ENCODE data around the gene CSNK1D. TPM values are rescaled to one million over a fixed set of nuclear protein-coding genes. Genes with fewer than 3 reads are reported as not detected.
"Not testable (repeated sequence)": the region's sequence is repeated elsewhere in the genome, so short reads cannot be mapped to it uniquely, and the experiment has no call there.

The CSNK1D gene
- total and polyA plus RNA-seq, 8 donors: 47.1 to 107 (median 66.0) TPM

GRCh38 chr17:82262344-82262743 is 11.2 kb downstream of the CSNK1D start:
- Histone ChIP-seq H3K27me3 (no peaks in the 10 kb centered on the region), H3K36me3 (peaks cover 0 to 69% (median 0%) of the 10 kb centered on the region in 3 donors), H3K4me3 (no peak overlapping the region), H3K27ac (no peak overlapping the region), H3K9me3 (no peaks in the 10 kb centered on the region), H3K4me1 (peaks cover 11 to 19% (median 13%) of the 10 kb centered on the region in 3 donors)
- intact Hi-C loops (cut with DNase I): no loop called here
- no peak for ATAC-seq
- no peak for FAIRE-seq
- DNase-seq: no peak
- no peak for TF ChIP-seq CTCF (IDR thresholded peaks at IDR 0.05)
- 66 to 72% methylated on average over 4 of the region's 4 CpGs for WGBS, 2 donors

DNA sequence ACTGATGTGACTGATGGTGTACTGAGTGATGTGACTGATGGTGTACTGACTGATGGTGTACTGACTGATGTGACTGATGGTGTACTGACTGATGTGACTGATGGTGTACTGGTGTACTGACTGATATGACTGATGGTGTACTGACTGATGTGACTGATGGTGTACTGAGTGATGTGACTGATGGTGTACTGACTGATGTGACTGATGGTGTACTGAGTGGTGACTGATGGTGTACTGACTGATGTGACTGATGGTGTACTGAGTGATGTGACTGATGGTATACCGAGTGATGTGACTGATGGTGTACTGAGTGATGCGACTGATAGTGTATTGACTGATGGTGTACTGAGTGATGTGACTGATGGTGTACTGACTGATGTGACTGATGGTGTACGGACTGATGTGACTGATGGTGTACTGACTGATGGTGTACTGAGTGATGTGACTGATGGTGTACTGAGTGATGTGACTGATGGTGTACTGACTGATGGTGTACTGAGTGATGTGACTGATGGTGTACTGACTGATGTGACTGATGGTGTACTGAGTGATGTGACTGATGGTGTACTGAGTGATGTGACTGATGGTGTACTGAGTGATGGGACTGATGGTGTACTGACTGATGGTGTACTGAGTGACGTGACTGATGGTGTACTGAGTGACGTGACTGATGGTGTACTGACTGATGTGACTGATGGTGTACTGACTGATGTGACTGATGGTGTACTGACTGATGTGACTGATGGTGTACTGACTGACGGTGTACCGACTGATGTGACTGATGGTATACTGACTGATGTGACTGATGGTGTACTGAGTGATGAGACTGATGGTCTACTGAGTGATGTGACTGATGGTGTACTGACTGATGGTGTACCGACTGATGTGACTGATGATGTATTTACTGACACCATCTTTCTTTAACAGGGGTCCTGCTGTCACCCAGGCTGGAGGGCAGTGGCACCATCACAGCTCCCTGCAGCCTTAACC is 13.2 kb downstream of the CSNK1D start:
- H3K4me3 ChIP-seq; H3K9me3 ChIP-seq; ATAC-seq; H3K4me1 ChIP-seq; H3K27me3 ChIP-seq; DNase-seq; FAIRE-seq; intact Hi-C loops (cut with DNase I); H3K27ac ChIP-seq: not testable (repeated sequence)
- H3K36me3 ChIP-seq: peaks cover 0 to 71% (median 0%) of the 10 kb centered on the region in 3 donors
- WGBS, 2 donors: 90% methylated on average over 8 of the region's 8 CpGs

- no peak for ATAC-seq
- H3K36me3 ChIP-seq: peaks cover 0 to 54% (median under 1%) of the 10 kb centered on the region in 3 donors
- FAIRE-seq: no peak
Measured at GRCh38 chr17:82258555-82258954, 14.9 kb downstream of the CSNK1D start.

DNA sequence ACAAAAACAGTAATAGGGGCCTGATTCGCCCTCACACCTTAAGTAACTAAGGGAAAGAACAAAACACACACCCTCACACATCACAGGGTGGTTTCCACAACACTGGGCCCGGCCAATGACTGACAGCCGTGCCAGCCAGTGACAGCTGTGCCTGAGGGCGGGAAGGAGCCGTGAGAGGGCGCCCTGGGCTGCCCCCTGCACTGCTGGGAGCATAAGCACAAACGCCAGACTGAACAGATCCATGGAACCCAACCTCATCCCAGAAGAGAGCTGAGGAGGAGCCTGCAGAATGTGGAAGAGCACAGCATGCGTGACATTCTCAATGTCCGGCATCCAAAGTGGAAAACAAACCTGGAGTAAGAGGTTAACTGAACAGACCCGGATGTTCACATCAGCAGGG is 16.0 kb downstream of the CSNK1D start:
- intact Hi-C loops (cut with DNase I): no loop called here
- Histone ChIP-seq H3K27me3 (no peaks in the 10 kb centered on the region), H3K36me3 (peaks cover 0 to 54% (median 11%) of the 10 kb centered on the region in 3 donors), H3K27ac (no peak overlapping the region), H3K9me3 (no peaks in the 10 kb centered on the region), H3K4me3 (no peak overlapping the region), H3K4me1 (no peaks in the 10 kb centered on the region)
- FAIRE-seq (no peak), DNase-seq (peak in 1 of 6 donors; percentile 49), ATAC-seq (peak; percentile 55 to 82 (median 80))
- TF ChIP-seq CTCF (IDR thresholded peaks at IDR 0.05): no peak
- whole genome bisulfite sequencing, 2 donors: 67 to 72% methylated on average over 10 of the region's 10 CpGs

More at GRCh38 chr17:82258555-82258954, 14.9 kb downstream of the CSNK1D start:
- no peak for TF ChIP-seq CTCF (IDR thresholded peaks at IDR 0.05)
- H3K4me3 ChIP-seq: no peak overlapping the region
- intact Hi-C loops (cut with DNase I): no loop called here
- DNase-seq: no peak
- WGBS, 2 donors: 82 to 89% methylated on average over 5 of the region's 5 CpGs
- no peaks in the 10 kb centered on the region for H3K27me3 ChIP-seq
- H3K27ac ChIP-seq: no peak overlapping the region
- H3K9me3 ChIP-seq: no peaks in the 10 kb centered on the region
- no peaks in the 10 kb centered on the region for H3K4me1 ChIP-seq

GRCh38 chr17:82256242-82256885 is 17.1 kb downstream of the CSNK1D start:
- no peaks in the 10 kb centered on the region for H3K9me3 ChIP-seq
- H3K4me3 ChIP-seq: no peak overlapping the region
- no peak overlapping the region for H3K27ac ChIP-seq
- H3K27me3 ChIP-seq: no peaks in the 10 kb centered on the region
- 93 to 95% methylated on average over 14 of the region's 14 CpGs for WGBS, 2 donors
- no peak for TF ChIP-seq CTCF (IDR thresholded peaks at IDR 0.05)
- H3K4me1 ChIP-seq: no peaks in the 10 kb centered on the region
- intact Hi-C loops (cut with DNase I): no loop called here
- FAIRE-seq (no peak), ATAC-seq (no peak), DNase-seq (no peak)
- peaks cover 9 to 58% (median 22%) of the 10 kb centered on the region in 3 donors for H3K36me3 ChIP-seq

Data from pancreas (tissue), 10 donors.